Calu3 (cell line): ENCODE data around the gene PPFIBP2. TPM values are rescaled to one million over a fixed set of nuclear protein-coding genes. Genes with fewer than 3 reads are reported as not detected.
A peak's percentile ranks its signal among the peaks of the same experiment; 100 is the strongest.

Experiments
- BruUV-seq: library from RNA; stranded (reverse); fragments of 400-500 nt; replicated peaks from 2 replicates; lab custom pipeline; 2021; lab: Mats Ljungman, UMichigan
- CTCF ChIA-PET: fragments of 300-600 bp; sonication (Branson Sonifier 250); formaldehyde crosslinking; loops from one replicate; lab custom pipeline; 2022; ENCODE audit warnings: antibody characterized with exemption; lab: Charles Lee
- DNase-seq: peaks from one replicate; pipeline ENCODE4 v3.0.0; 2022
- H3K27ac Mint-ChIP-seq: one replicate; pipeline ENCODE4 v1.8.0; 2022; ENCODE audit warnings: mixed read lengths; ENCODE audit not compliant: unreplicated experiment
- H3K27me3 Mint-ChIP-seq: one replicate; pipeline ENCODE4 v1.8.0; 2022; ENCODE audit warnings: mixed read lengths; ENCODE audit not compliant: unreplicated experiment
- H3K36me3 Mint-ChIP-seq: one replicate; pipeline ENCODE4 v1.8.0; 2022; ENCODE audit warnings: mild to moderate bottlenecking, moderate library complexity, mixed read lengths; ENCODE audit not compliant: insufficient read depth, unreplicated experiment
- H3K4me1 Mint-ChIP-seq: one replicate; pipeline ENCODE4 v1.8.0; 2022; ENCODE audit warnings: mild to moderate bottlenecking, low read depth, mixed read lengths; ENCODE audit not compliant: unreplicated experiment
- H3K4me3 Mint-ChIP-seq: one replicate; pipeline ENCODE4 v1.8.0; 2022; ENCODE audit warnings: mild to moderate bottlenecking, low read depth, moderate library complexity, mixed read lengths; ENCODE audit not compliant: unreplicated experiment
- H3K9me3 Mint-ChIP-seq: one replicate; pipeline ENCODE4 v1.8.0; 2022; ENCODE audit warnings: low read depth, mixed read lengths; ENCODE audit not compliant: unreplicated experiment
- CTCF ChIP-seq: fragments of 200-600 bp; IDR thresholded peaks from one replicate; pipeline ENCODE4 v1.8.0; 2022; ENCODE audit warnings: antibody characterized with exemption; ENCODE audit not compliant: unreplicated experiment
- intact Hi-C: fragments of 100-400 bp; cut with micrococcal nuclease; formaldehyde crosslinking; loops from one replicate; pipeline ENCODE4 v1.10.0; 2022; ENCODE audit not compliant: unreplicated experiment
- total RNA-seq: library from RNA; stranded (reverse); gene quantifications from 2 replicates; pipeline ENCODE4 v1.2.3, GENCODE V29; 2022

Gene PPFIBP2
- total RNA-seq, 1 experiment from 2014 or later = 28.5 TPM

GRCh38 chr11:7570938-7571521 is 57.2 kb downstream of the PPFIBP2 start:
- Mint-ChIP-seq H3K27ac (peak overlapping the region; percentile 19), H3K9me3 (no peaks in the 10 kb centered on the region)
- DNase-seq = no peak

GRCh38 chr11:7571640-7572000 is 57.8 kb downstream of the PPFIBP2 start:
- Mint-ChIP-seq H3K4me1 (peaks cover 58% of the 10 kb centered on the region), H3K9me3 (no peaks in the 10 kb centered on the region), H3K36me3 (peaks cover 4% of the 10 kb centered on the region), H3K27me3 (no peaks in the 10 kb centered on the region), H3K27ac (peak overlapping the region; percentile 19), H3K4me3 (no peak overlapping the region)
- DNase-seq = peak; percentile 88
- intact Hi-C loops = loop anchor here (1.0 kb wide), 1 partner anchor 86 kb away; no protein-coding TSS in a partner anchor
- no TSS peak for BruUV-seq
- CTCF ChIA-PET = interaction anchor here (0.7 to 2.6 kb wide), 15 partner anchors 12 to 473 kb away, joined by 3 to 61 read pairs (median 6); partner anchors contain the start of gene CYB5R2
- TF ChIP-seq CTCF = peak; percentile 96

More at GRCh38 chr11:7570938-7571521, 57.2 kb downstream of the PPFIBP2 start:
- no peak for TF ChIP-seq CTCF
- peaks cover 2% of the 10 kb centered on the region for H3K36me3 Mint-ChIP-seq
- BruUV-seq = no TSS peak
- no peaks in the 10 kb centered on the region for H3K27me3 Mint-ChIP-seq
- H3K4me1 Mint-ChIP-seq = peaks cover 52% of the 10 kb centered on the region
- CTCF ChIA-PET = interaction anchor here (0.7 to 2.6 kb wide), 15 partner anchors 11 to 473 kb away, joined by 3 to 61 read pairs (median 6); partner anchors contain the start of gene CYB5R2
- H3K4me3 Mint-ChIP-seq = no peak overlapping the region
- intact Hi-C loops = loop anchor here (1.0 kb wide), 1 partner anchor 86 kb away; no protein-coding TSS in a partner anchor

- intact Hi-C loops = loop anchor here (1.0 to 2.0 kb wide), 2 partner anchors 39 to 93 kb away; no protein-coding TSS in a partner anchor
- Mint-ChIP-seq H3K36me3 (peaks cover 4% of the 10 kb centered on the region), H3K27ac (peak overlapping the region; percentile 13), H3K9me3 (no peaks in the 10 kb centered on the region), H3K4me3 (no peak overlapping the region), H3K4me1 (peaks cover 63% of the 10 kb centered on the region), H3K27me3 (no peaks in the 10 kb centered on the region)
- no peak for DNase-seq
- CTCF ChIA-PET = interaction anchor here (0.8 to 2.6 kb wide), 14 partner anchors 12 to 101 kb away, joined by 3 to 61 read pairs (median 6); partner anchors contain the start of gene CYB5R2
- TF ChIP-seq CTCF = peak; percentile 3
- BruUV-seq = no TSS peak
These were observed 58.4 kb downstream of the PPFIBP2 start for GRCh38 chr11:7572001-7572712.

- H3K9me3 Mint-ChIP-seq = no peaks in the 10 kb centered on the region
- H3K36me3 Mint-ChIP-seq = peaks cover 9% of the 10 kb centered on the region
- CTCF ChIA-PET = interaction anchor here (0.6 to 1.3 kb wide), 3 partner anchors 29 to 92 kb away, joined by 3 read pairs; no protein-coding TSS in a partner anchor
- no peaks in the 10 kb centered on the region for H3K27me3 Mint-ChIP-seq
- DNase-seq = no peak
- TF ChIP-seq CTCF = no peak
- peaks cover 73% of the 10 kb centered on the region for H3K4me1 Mint-ChIP-seq
- no peak overlapping the region for H3K27ac Mint-ChIP-seq
- BruUV-seq = no TSS peak
- intact Hi-C loops = loop anchor here (2.0 kb wide), 1 partner anchor 92 kb away; no protein-coding TSS in a partner anchor
- no peak overlapping the region for H3K4me3 Mint-ChIP-seq
These were observed 59.4 kb downstream of the PPFIBP2 start for GRCh38 chr11:7573193-7573557.
